ENCODE measurements around the gene LIPT2. TPM values are rescaled to one million over a fixed set of nuclear protein-coding genes. Genes with fewer than 3 reads are reported as not detected.

The LIPT2 gene
- total and polyA plus RNA-seq, 10 of the 15 experiments (the other 5 are each of a cell fraction or from before 2014, with no cell fraction given) = 0.69 to 7.5 (median 3.8) TPM

DNA sequence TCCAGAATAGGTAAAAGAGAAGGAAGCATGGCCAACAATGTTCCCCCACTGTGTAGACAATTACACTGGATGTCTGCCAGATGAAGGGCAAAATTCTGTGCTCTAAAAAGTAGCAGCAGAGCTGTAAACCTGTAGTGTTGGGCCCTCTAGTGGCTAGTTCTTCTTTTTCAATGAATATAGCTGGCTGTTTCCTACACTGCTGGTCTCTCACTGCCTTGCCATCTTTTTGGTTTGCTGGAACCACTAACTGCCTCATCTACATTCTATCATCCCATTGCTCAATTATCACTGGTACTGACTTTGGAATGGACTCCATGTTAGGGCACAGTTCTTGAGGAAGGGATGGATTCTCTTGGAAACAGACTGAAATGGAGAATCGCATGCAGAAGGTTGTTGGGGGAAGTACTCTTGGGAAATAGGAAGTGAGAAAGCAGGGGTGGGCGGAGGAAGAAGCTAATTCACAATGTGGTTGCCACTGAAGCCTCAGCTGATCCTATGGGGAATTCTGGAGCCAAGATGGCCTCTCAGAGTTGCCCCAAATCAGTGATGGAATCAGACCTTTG lies 44.1 kb downstream of the LIPT2 start:
- DNase-seq (ENCODE audit: low read depth, low spot score) = peak; percentile 28
- H3K4me2 ChIP-seq (ENCODE audit: control insufficient read depth, insufficient read depth) = no peak overlapping the region
- RAD21 ChIA-PET (ENCODE audit: unreplicated experiment) = interaction anchor here (0.5 to 4.0 kb wide), 19 partner anchors 10 to 597 kb away, joined by 3 to 77 read pairs (median 5); partner anchors contain the start of genes C2CD3, LIPT2 and PGM2L1
- peak; percentile 69 for FAIRE-seq
- H3K4me3 ChIP-seq = no peak overlapping the region
- POLR2A ChIA-PET = interaction anchor here (2.2 kb wide), 1 partner anchor 59 kb away, joined by 7 read pairs; no protein-coding TSS in a partner anchor
- peak; percentile 96 for ATAC-seq
- H4K20me1 ChIP-seq (ENCODE audit: control insufficient read depth, insufficient read depth) = no peaks in the 10 kb centered on the region
- WGBS (ENCODE audit: insufficient coverage, insufficient replicate concordance, low lambda C conversion rate, missing lambda C conversion rate) = 0% methylated on average over 2 of the region's 2 CpGs
- H3K27ac ChIP-seq (ENCODE audit: control insufficient read depth, insufficient read depth) = no peak overlapping the region
- intact Hi-C loops (cut with micrococcal nuclease; ENCODE audit: unreplicated experiment) = loop anchor here (1.0 to 5.0 kb wide), 3 partner anchors 61 to 487 kb away; no protein-coding TSS in a partner anchor
- H3K9ac ChIP-seq (ENCODE audit: control insufficient read depth, insufficient read depth, low read length) = no peak overlapping the region
- no peaks in the 10 kb centered on the region for H3K36me3 ChIP-seq (ENCODE audit: control insufficient read depth in 2 of 2, insufficient read depth in 2 of 2, low read length in 1 of 2)
- peak overlapping the region; percentile 78 for H2AFZ ChIP-seq (ENCODE audit: control insufficient read depth, low read depth, low read length)
- SMC1A ChIA-PET (ENCODE audit: uncharacterized antibody, unreplicated experiment) = interaction anchor here (0.6 to 6.0 kb wide), 22 partner anchors 13 to 488 kb away, joined by 3 to 66 read pairs (median 4); partner anchors contain the start of gene PGM2L1
- H3K27me3 ChIP-seq (replicated peaks in 1 of 2; ENCODE audit: control insufficient read depth in 2 of 2, insufficient read depth in 2 of 2, low read length in 1 of 2) = no peaks in the 10 kb centered on the region
- no peaks in the 10 kb centered on the region for H3K79me2 ChIP-seq (ENCODE audit: control insufficient read depth, insufficient read depth, low read length)
- CTCF ChIA-PET = interaction anchor here (0.6 to 12.1 kb wide), 53 partner anchors 9 to 485 kb away, joined by 3 to 262 read pairs (median 4); partner anchors contain the start of genes LIPT2, PGM2L1 and POLD3
- H3K4me1 ChIP-seq (ENCODE audit: control insufficient read depth, insufficient read depth, low read length) = peaks cover 3% of the 10 kb centered on the region
- no peaks in the 10 kb centered on the region for H3K9me3 ChIP-seq (replicated peaks; ENCODE audit: control insufficient read depth, insufficient read depth, low read length)
- BruUV-seq (replicated peaks) = no TSS peak
- in situ Hi-C loops (cut with MboI) = no loop called here
- TF ChIP-seq MYC (IDR thresholded peaks at IDR 0.05; ENCODE audit: insufficient read depth, insufficient read length, insufficient replicate concordance, low read length, severe bottlenecking) (no peak), SP1 (IDR thresholded peaks at IDR 0.05; ENCODE audit: low read depth, low read length) (no peak), HDAC6 (IDR thresholded peaks at IDR 0.05; ENCODE audit: unreplicated experiment) (no peak), NR2C1 (IDR thresholded peaks at IDR 0.05) (no peak), ATF3 (IDR thresholded peaks at IDR 0.05; ENCODE audit: borderline replicate concordance, extremely low read depth, low read depth, low read length) (no peak), FOXM1 (IDR thresholded peaks at IDR 0.05; ENCODE audit: low read depth, low read length) (no peak), POLR2AphosphoS5 (IDR thresholded peaks at IDR 0.05; ENCODE audit: low read length) (no peak), SIN3A (IDR thresholded peaks at IDR 0.05; ENCODE audit: low read depth, low read length) (no peak), SUZ12 (IDR thresholded peaks at IDR 0.05; ENCODE audit: unreplicated experiment) (no peak), NBN (IDR thresholded peaks at IDR 0.05) (no peak), FOS (IDR thresholded peaks at IDR 0.05; ENCODE audit: borderline replicate concordance, extremely low read depth, insufficient read length) (no peak), YBX1 (IDR thresholded peaks at IDR 0.05) (no peak), STAT1 (conservative IDR thresholded peaks at IDR 0.05) (no peak), RCOR1 (conservative IDR thresholded peaks at IDR 0.05; ENCODE audit: low read depth, low read length) (no peak)
- TF ChIP-seq, protein P1, sequence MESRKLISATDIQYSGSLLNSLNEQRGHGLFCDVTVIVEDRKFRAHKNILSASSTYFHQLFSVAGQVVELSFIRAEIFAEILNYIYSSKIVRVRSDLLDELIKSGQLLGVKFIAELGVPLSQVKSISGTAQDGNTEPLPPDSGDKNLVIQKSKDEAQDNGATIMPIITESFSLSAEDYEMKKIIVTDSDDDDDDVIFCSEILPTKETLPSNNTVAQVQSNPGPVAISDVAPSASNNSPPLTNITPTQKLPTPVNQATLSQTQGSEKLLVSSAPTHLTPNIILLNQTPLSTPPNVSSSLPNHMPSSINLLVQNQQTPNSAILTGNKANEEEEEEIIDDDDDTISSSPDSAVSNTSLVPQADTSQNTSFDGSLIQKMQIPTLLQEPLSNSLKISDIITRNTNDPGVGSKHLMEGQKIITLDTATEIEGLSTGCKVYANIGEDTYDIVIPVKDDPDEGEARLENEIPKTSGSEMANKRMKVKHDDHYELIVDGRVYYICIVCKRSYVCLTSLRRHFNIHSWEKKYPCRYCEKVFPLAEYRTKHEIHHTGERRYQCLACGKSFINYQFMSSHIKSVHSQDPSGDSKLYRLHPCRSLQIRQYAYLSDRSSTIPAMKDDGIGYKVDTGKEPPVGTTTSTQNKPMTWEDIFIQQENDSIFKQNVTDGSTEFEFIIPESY (IDR thresholded peaks at IDR 0.05) = no peak
- TF ChIP-seq, protein P2, sequence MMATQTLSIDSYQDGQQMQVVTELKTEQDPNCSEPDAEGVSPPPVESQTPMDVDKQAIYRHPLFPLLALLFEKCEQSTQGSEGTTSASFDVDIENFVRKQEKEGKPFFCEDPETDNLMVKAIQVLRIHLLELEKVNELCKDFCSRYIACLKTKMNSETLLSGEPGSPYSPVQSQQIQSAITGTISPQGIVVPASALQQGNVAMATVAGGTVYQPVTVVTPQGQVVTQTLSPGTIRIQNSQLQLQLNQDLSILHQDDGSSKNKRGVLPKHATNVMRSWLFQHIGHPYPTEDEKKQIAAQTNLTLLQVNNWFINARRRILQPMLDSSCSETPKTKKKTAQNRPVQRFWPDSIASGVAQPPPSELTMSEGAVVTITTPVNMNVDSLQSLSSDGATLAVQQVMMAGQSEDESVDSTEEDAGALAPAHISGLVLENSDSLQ (IDR thresholded peaks at IDR 0.05) = no peak
- TF ChIP-seq, protein P3, sequence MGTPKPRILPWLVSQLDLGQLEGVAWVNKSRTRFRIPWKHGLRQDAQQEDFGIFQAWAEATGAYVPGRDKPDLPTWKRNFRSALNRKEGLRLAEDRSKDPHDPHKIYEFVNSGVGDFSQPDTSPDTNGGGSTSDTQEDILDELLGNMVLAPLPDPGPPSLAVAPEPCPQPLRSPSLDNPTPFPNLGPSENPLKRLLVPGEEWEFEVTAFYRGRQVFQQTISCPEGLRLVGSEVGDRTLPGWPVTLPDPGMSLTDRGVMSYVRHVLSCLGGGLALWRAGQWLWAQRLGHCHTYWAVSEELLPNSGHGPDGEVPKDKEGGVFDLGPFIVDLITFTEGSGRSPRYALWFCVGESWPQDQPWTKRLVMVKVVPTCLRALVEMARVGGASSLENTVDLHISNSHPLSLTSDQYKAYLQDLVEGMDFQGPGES (IDR thresholded peaks at IDR 0.05) = no peak

Data from GM12878 (cell line).